Measurements from ENCODE around the gene INCENP. TPM values are rescaled to one million over a fixed set of nuclear protein-coding genes. Genes with fewer than 3 reads are reported as not detected.

INCENP gene
- polyA plus RNA-seq, 1 of the 3 experiments (the other 2 are of a cell fraction), result 20.1 TPM

DNA sequence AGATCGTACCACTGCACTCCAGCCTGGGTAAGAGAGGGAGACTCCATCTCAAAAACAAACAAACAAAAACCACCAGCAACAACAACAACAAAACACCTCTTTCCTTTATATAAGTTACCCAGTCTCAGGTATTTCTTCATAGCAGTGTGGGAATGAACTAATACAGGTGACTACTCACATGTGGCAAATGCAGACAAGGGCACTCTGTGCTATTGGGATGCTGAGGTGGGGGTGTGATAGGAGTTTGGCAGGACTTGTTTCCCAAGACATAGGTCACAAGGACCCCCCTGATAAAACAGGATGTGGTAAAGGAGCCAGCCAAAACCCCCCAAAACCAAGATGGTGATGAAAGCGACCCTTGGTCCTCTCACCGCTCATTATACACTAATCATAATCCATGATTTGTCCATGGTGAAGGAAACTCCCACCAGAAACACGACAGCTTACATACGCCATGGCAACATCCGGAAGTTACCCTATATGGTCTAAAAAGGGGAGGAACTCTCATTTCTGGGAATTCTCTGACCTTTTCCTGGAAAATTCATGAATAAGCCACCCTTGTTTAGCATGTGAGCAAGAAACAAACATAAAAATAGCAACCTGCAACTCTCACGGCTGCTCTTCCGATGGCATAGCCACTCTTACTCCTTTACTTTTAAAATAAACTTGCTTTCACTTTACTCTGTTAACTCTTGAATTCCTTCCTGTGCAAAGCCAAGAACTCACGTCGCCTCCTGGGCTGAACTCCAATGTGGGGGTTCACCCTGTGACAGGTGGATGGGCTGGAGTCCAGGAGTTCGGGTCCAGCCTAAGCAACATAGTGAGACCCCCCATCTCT, 18.8 kb upstream of the INCENP start:
- Histone ChIP-seq H3K36me3 (replicated peaks in 1 of 2; ENCODE audit: control insufficient read depth in 1 of 2, insufficient read depth in 2 of 2, low read length in 1 of 2) (no peaks in the 10 kb centered on the region), H3K4me2 (no peak overlapping the region), H3K4me3 (ENCODE audit: low read depth in 2 of 2, low read length in 1 of 2) (no peak overlapping the region), H3K27me3 (ENCODE audit: insufficient read depth) (no peaks in the 10 kb centered on the region), H3K9me2 (no peaks in the 10 kb centered on the region), H3K79me2 (ENCODE audit: insufficient read depth) (no peaks in the 10 kb centered on the region), H3K27ac (ENCODE audit: low read depth in 2 of 2, low read length in 1 of 2) (no peak overlapping the region), H3F3A (replicated peaks; ENCODE audit: insufficient read depth) (peaks cover 7% of the 10 kb centered on the region), H2AFZ (ENCODE audit: low read depth) (no peak overlapping the region), H3K9me3 (no peaks in the 10 kb centered on the region), H4K20me1 (ENCODE audit: insufficient read depth) (no peaks in the 10 kb centered on the region), H3K9ac (no peak overlapping the region), H3K4me1 (ENCODE audit: control insufficient read depth in 1 of 2, insufficient read depth in 2 of 2, low read depth in 1 of 2, low read length in 1 of 2) (peaks cover 0 to 3% of the 10 kb centered on the region in 2 experiments; a peak in 1 of 4 replicates)
- TF ChIP-seq CHD2 (IDR thresholded peaks at IDR 0.05; ENCODE audit: low read length, partially characterized antibody), result no peak
- TF ChIP-seq SIN3A (IDR thresholded peaks at IDR 0.05; ENCODE audit: borderline replicate concordance, low read depth, low read length), result no peak
- TF ChIP-seq TCF12 (IDR thresholded peaks at IDR 0.05), result no peak
- no peak for TF ChIP-seq MXI1 (IDR thresholded peaks at IDR 0.05; ENCODE audit: low read depth, low read length)
- TF ChIP-seq, protein P1, sequence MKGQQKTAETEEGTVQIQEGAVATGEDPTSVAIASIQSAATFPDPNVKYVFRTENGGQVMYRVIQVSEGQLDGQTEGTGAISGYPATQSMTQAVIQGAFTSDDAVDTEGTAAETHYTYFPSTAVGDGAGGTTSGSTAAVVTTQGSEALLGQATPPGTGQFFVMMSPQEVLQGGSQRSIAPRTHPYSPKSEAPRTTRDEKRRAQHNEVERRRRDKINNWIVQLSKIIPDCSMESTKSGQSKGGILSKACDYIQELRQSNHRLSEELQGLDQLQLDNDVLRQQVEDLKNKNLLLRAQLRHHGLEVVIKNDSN (IDR thresholded peaks at IDR 0.05; ENCODE audit: borderline replicate concordance, low read depth), result no peak
- TF ChIP-seq RFX5 (IDR thresholded peaks at IDR 0.05; ENCODE audit: low read length), result no peak
- TF ChIP-seq POLR2AphosphoS5 (IDR thresholded peaks at IDR 0.05; ENCODE audit: low read depth, low read length), result no peak
- TF ChIP-seq FOXM1 (IDR thresholded peaks at IDR 0.05; ENCODE audit: low read depth), result no peak
- no peak for TF ChIP-seq FOSL2 (IDR thresholded peaks at IDR 0.05; ENCODE audit: borderline replicate concordance, low read depth)
- TF ChIP-seq, protein P2, sequence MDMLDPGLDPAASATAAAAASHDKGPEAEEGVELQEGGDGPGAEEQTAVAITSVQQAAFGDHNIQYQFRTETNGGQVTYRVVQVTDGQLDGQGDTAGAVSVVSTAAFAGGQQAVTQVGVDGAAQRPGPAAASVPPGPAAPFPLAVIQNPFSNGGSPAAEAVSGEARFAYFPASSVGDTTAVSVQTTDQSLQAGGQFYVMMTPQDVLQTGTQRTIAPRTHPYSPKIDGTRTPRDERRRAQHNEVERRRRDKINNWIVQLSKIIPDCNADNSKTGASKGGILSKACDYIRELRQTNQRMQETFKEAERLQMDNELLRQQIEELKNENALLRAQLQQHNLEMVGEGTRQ (IDR thresholded peaks at IDR 0.05; ENCODE audit: borderline replicate concordance, low read depth, low read length), result no peak
- no peak for TF ChIP-seq YY1 (IDR thresholded peaks at IDR 0.05; ENCODE audit: low read depth)
- TF ChIP-seq EP300 (IDR thresholded peaks at IDR 0.05; ENCODE audit: borderline replicate concordance in 1 of 2, low read depth in 1 of 2, low read length in 1 of 2), result no peak
- TF ChIP-seq NRF1 (IDR thresholded peaks at IDR 0.05; ENCODE audit: low read depth, low read length), result no peak
- POLR2A ChIA-PET, result no interaction called here
- no peak for DNase-seq
- 82% methylated on average over 11 of the region's 11 CpGs for WGBS (ENCODE audit: low lambda C conversion rate)
- CTCF ChIA-PET, result interaction anchor here (5.9 kb wide), 1 partner anchor 205 kb away, joined by 147 read pairs; no protein-coding TSS in a partner anchor

DNA sequence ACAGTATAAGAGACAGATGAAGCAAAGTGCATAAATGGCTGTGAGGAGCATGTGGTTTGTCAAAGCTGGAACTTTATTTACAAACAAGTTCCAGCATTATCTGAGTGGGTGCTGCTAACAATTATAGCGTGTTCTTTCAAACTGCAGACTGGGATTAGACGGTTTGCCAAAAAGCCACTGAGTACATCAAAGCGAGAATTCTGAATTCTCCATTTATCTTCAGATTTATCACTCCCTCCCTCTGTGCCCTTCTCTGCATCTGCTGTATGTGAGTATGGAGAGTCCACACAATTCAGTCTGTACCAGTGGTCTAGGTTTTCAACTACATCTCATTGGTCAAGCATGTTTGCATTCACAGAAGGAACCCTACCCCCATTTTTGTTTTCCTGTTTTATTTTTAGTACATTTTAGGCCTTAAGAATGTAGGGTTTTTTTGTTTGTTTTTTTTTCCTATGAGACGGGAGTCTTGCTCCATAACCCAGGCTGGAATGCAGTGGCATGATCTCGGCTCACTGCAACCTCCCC, 18.1 kb upstream of the INCENP start:
- Histone ChIP-seq H3K27ac (ENCODE audit: low read depth in 2 of 2, low read length in 1 of 2) (no peak overlapping the region), H3K4me1 (ENCODE audit: control insufficient read depth in 1 of 2, insufficient read depth in 2 of 2, low read depth in 1 of 2, low read length in 1 of 2) (peaks cover 0 to 3% of the 10 kb centered on the region in 2 experiments; a peak in 1 of 4 replicates), H3K4me3 (ENCODE audit: low read depth in 2 of 2, low read length in 1 of 2) (no peak overlapping the region), H3K4me2 (no peak overlapping the region), H3K27me3 (ENCODE audit: insufficient read depth) (no peaks in the 10 kb centered on the region), H3K9ac (no peak overlapping the region), H3K36me3 (replicated peaks in 1 of 2; ENCODE audit: control insufficient read depth in 1 of 2, insufficient read depth in 2 of 2, low read length in 1 of 2) (no peaks in the 10 kb centered on the region), H3F3A (replicated peaks; ENCODE audit: insufficient read depth) (peaks cover 7% of the 10 kb centered on the region), H3K79me2 (ENCODE audit: insufficient read depth) (no peaks in the 10 kb centered on the region), H2AFZ (ENCODE audit: low read depth) (no peak overlapping the region), H3K9me2 (no peaks in the 10 kb centered on the region), H4K20me1 (ENCODE audit: insufficient read depth) (no peaks in the 10 kb centered on the region), H3K9me3 (no peaks in the 10 kb centered on the region)
- POLR2A ChIA-PET, result interaction anchor here (0.6 kb wide), 1 partner anchor 124 kb away, joined by 3 read pairs; no protein-coding TSS in a partner anchor
- WGBS (ENCODE audit: low lambda C conversion rate), result 86% methylated on average over 5 of the region's 5 CpGs
- no peak for DNase-seq
- TF ChIP-seq SMC3 (IDR thresholded peaks at IDR 0.05; ENCODE audit: low read depth, low read length), result no peak
- no peak for TF ChIP-seq RAD21 (IDR thresholded peaks at IDR 0.05; ENCODE audit: low read length)
- TF ChIP-seq, protein P3, sequence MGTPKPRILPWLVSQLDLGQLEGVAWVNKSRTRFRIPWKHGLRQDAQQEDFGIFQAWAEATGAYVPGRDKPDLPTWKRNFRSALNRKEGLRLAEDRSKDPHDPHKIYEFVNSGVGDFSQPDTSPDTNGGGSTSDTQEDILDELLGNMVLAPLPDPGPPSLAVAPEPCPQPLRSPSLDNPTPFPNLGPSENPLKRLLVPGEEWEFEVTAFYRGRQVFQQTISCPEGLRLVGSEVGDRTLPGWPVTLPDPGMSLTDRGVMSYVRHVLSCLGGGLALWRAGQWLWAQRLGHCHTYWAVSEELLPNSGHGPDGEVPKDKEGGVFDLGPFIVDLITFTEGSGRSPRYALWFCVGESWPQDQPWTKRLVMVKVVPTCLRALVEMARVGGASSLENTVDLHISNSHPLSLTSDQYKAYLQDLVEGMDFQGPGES (IDR thresholded peaks at IDR 0.05; ENCODE audit: low read depth, low read length), result no peak
- TF ChIP-seq, protein P4, sequence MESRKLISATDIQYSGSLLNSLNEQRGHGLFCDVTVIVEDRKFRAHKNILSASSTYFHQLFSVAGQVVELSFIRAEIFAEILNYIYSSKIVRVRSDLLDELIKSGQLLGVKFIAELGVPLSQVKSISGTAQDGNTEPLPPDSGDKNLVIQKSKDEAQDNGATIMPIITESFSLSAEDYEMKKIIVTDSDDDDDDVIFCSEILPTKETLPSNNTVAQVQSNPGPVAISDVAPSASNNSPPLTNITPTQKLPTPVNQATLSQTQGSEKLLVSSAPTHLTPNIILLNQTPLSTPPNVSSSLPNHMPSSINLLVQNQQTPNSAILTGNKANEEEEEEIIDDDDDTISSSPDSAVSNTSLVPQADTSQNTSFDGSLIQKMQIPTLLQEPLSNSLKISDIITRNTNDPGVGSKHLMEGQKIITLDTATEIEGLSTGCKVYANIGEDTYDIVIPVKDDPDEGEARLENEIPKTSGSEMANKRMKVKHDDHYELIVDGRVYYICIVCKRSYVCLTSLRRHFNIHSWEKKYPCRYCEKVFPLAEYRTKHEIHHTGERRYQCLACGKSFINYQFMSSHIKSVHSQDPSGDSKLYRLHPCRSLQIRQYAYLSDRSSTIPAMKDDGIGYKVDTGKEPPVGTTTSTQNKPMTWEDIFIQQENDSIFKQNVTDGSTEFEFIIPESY (IDR thresholded peaks at IDR 0.05; ENCODE audit: borderline replicate concordance, low read depth), result no peak
- TF ChIP-seq, protein P1 (IDR thresholded peaks at IDR 0.05; ENCODE audit: borderline replicate concordance, low read depth), result no peak
- TF ChIP-seq FOXM1 (IDR thresholded peaks at IDR 0.05; ENCODE audit: low read depth), result no peak
- no peak for TF ChIP-seq RXRA (IDR thresholded peaks at IDR 0.05; ENCODE audit: borderline replicate concordance, low read depth)
- TF ChIP-seq FOXJ3 (CRISPR knock-in tag; IDR thresholded peaks at IDR 0.05), result no peak
- TF ChIP-seq FOSL2 (IDR thresholded peaks at IDR 0.05; ENCODE audit: borderline replicate concordance, low read depth), result no peak
- CTCF ChIA-PET, result interaction anchor here (0.7 to 5.9 kb wide), 6 partner anchors 23 to 357 kb away, joined by 3 to 147 read pairs (median 69); no protein-coding TSS in a partner anchor

Measured in SK-N-SH (cell line).